HG03439 (cell line): ENCODE results near the gene CHN1.

ENCODE experiments used
- ATAC-seq: cut with Tn5 transposase; IDR thresholded peaks from one replicate; pipeline ENCODE4 v1.9.1; 2021; ENCODE audit warnings: mild to moderate bottlenecking, moderate library complexity; ENCODE audit not compliant: unreplicated experiment

The CHN1 gene

GRCh38 chr2:174877751-174878150, 127.4 kb downstream of the CHN1 start:
- no peak for ATAC-seq

GRCh38 chr2:174877301-174877700, 127.9 kb downstream of the CHN1 start:
- ATAC-seq = no peak

GRCh38 chr2:174874085-174874484, 131.1 kb downstream of the CHN1 start:
- ATAC-seq = no peak

GRCh38 chr2:174873471-174873870, 131.7 kb downstream of the CHN1 start:
- ATAC-seq = no peak

- ATAC-seq = no peak
Measured at GRCh38 chr2:174870787-174871186, 134.4 kb downstream of the CHN1 start.

- no peak for ATAC-seq
Measured at GRCh38 chr2:174868878-174869277, 136.3 kb downstream of the CHN1 start.

- ATAC-seq = no peak
Measured at GRCh38 chr2:174866421-174866820, 138.8 kb downstream of the CHN1 start.

- no peak for ATAC-seq
Measured at GRCh38 chr2:174863183-174863582, 142.0 kb downstream of the CHN1 start.

- no peak for ATAC-seq
Measured at GRCh38 chr2:174859563-174860169, 145.5 kb downstream of the CHN1 start.

- no peak for ATAC-seq
Measured at GRCh38 chr2:174858745-174859144, 146.4 kb downstream of the CHN1 start.

GRCh38 chr2:174856447-174856846, 148.7 kb downstream of the CHN1 start:
- ATAC-seq = no peak

GRCh38 chr2:174846941-174847938, 157.9 kb downstream of the CHN1 start:
- ATAC-seq = no peak

- ATAC-seq = no peak
Measured at GRCh38 chr2:174846218-174846617, 159.0 kb downstream of the CHN1 start.

GRCh38 chr2:174844295-174844708, 160.9 kb downstream of the CHN1 start:
- ATAC-seq = no peak

- no peak for ATAC-seq
Measured at GRCh38 chr2:174842496-174842895, 162.7 kb downstream of the CHN1 start.

GRCh38 chr2:174841936-174842335, 163.2 kb downstream of the CHN1 start:
- ATAC-seq = no peak

GRCh38 chr2:174841350-174841749, 163.8 kb downstream of the CHN1 start:
- no peak for ATAC-seq

- no peak for ATAC-seq
Measured at GRCh38 chr2:174840436-174840835, 164.7 kb downstream of the CHN1 start.

GRCh38 chr2:174839662-174840061, 165.5 kb downstream of the CHN1 start:
- ATAC-seq = no peak

- ATAC-seq = no peak
Measured at GRCh38 chr2:174836995-174837390, 168.2 kb downstream of the CHN1 start.

GRCh38 chr2:174836377-174836994, 168.7 kb downstream of the CHN1 start:
- no peak for ATAC-seq

GRCh38 chr2:174835797-174836255, 169.4 kb downstream of the CHN1 start:
- peak; percentile 67 for ATAC-seq
